Nephron (organoid): ENCODE data around the gene SETD3.

Experiments
- H3K27ac Mint-ChIP-seq, 3 experiments: 2 replicates each; pipeline ENCODE4 v1.8.0; 2020; ENCODE audit warnings: mixed read lengths in 3 of 3, mild to moderate bottlenecking in 2 of 3, moderate library complexity in 1 of 3
- H3K27me3 Mint-ChIP-seq: 2 replicates; pipeline ENCODE4 v1.8.0; 2021; ENCODE audit warnings: low read depth, mild to moderate bottlenecking, moderate library complexity, mixed read lengths
- H3K36me3 Mint-ChIP-seq: 2 replicates; pipeline ENCODE4 v1.8.0; 2020; ENCODE audit warnings: low read depth, mixed read lengths
- H3K4me1 Mint-ChIP-seq: 2 replicates; pipeline ENCODE4 v1.8.0; 2020; ENCODE audit warnings: mixed read lengths
- H3K4me3 Mint-ChIP-seq, 3 experiments: 2 replicates each; pipeline ENCODE4 v1.8.0; 2020; ENCODE audit warnings: mild to moderate bottlenecking in 3 of 3, mixed read lengths in 3 of 3, moderate library complexity in 2 of 3
- H3K9me3 Mint-ChIP-seq: 2 replicates; pipeline ENCODE4 v1.8.0; 2020; ENCODE audit warnings: mixed read lengths
- TF ChIP-seq, protein P1 (sequence below), 3 experiments: fragments of 200-600 bp; sonication (generic); IDR thresholded peaks; one replicate each; pipeline ENCODE4 v1.5.0; 2021; ENCODE audit warnings: antibody characterized with exemption in 3 of 3; ENCODE audit not compliant: unreplicated experiment in 3 of 3

Gene SETD3

DNA sequence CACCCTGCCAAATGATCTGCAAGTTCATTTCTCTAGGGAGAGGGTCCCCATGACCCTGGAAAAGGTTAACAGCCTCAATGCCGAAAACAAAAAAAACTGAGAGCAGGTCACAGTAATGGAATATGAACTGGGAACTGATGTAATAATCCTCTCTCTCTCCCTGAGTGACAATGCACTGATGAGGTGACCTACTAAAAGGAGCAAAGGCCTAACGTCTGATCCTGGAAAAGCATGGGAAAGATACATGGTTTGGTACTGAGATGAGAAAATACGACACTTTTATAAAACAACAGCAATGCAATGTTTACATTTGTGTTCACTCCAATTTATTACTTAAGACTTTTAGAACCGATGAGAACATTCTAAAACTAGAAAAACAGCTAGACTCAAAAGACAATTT lies 27.7 kb downstream of the SETD3 start:
- TF ChIP-seq, protein P1, sequence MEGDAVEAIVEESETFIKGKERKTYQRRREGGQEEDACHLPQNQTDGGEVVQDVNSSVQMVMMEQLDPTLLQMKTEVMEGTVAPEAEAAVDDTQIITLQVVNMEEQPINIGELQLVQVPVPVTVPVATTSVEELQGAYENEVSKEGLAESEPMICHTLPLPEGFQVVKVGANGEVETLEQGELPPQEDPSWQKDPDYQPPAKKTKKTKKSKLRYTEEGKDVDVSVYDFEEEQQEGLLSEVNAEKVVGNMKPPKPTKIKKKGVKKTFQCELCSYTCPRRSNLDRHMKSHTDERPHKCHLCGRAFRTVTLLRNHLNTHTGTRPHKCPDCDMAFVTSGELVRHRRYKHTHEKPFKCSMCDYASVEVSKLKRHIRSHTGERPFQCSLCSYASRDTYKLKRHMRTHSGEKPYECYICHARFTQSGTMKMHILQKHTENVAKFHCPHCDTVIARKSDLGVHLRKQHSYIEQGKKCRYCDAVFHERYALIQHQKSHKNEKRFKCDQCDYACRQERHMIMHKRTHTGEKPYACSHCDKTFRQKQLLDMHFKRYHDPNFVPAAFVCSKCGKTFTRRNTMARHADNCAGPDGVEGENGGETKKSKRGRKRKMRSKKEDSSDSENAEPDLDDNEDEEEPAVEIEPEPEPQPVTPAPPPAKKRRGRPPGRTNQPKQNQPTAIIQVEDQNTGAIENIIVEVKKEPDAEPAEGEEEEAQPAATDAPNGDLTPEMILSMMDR (IDR thresholded peaks at IDR 0.05; ENCODE audit: unreplicated experiment in 3 of 3): no peak
- no peak overlapping the region for H3K27ac Mint-ChIP-seq
- H3K4me3 Mint-ChIP-seq: no peak overlapping the region
- peaks cover 15% of the 10 kb centered on the region for H3K4me1 Mint-ChIP-seq
- H3K36me3 Mint-ChIP-seq: peaks cover 58% of the 10 kb centered on the region
- no peaks in the 10 kb centered on the region for H3K27me3 Mint-ChIP-seq
- no peaks in the 10 kb centered on the region for H3K9me3 Mint-ChIP-seq

DNA sequence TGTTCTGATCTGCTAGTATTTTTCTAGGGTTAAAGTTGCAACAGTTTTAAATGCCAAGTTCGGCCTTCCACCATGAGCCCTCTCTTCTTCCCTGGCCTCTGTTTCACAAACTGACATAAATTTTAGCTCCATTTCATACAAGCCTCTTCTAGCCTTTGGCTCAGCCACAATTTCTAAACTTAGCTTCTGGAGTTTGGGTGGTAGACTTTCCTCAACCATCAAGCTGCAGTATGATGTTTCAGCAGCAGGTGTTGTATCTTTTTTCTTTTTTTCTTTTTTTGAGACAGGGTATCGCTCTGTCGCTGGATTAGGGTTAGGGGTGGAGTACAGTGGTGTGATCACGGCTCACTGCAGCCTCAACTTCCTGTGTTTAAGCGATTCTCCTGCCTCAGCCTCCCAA lies 29.4 kb downstream of the SETD3 start:
- H3K27me3 Mint-ChIP-seq: no peaks in the 10 kb centered on the region
- peaks cover 58% of the 10 kb centered on the region for H3K36me3 Mint-ChIP-seq
- peak overlapping the region; percentile 47 to 76 (median 56) for H3K27ac Mint-ChIP-seq
- H3K4me1 Mint-ChIP-seq: peaks cover 15% of the 10 kb centered on the region
- peak overlapping the region in 1 of 3 experiments; percentile 13 for H3K4me3 Mint-ChIP-seq
- no peaks in the 10 kb centered on the region for H3K9me3 Mint-ChIP-seq
- TF ChIP-seq, protein P1 (IDR thresholded peaks at IDR 0.05; ENCODE audit: unreplicated experiment in 3 of 3): no peak

DNA sequence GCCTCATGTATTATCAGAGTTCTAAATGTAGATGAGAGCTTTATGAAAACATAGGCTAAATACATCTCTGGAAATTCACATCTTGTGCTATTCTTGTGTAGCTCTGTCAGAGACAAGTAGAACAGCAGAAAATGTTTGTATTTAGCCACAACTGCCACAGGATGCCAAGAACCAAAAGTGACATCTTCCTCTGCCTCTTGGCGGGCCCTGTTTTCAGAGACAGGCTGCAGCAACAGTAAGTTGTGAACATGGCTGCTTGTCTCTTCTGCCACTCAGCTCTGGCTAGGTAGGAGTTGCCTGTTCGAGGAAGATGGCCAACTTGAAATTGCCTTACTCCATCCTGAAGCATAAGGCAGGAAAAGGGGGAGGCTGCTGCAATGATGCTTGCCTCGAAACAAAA lies 30.4 kb downstream of the SETD3 start:
- no peak overlapping the region for H3K4me3 Mint-ChIP-seq
- H3K4me1 Mint-ChIP-seq: peaks cover 15% of the 10 kb centered on the region
- TF ChIP-seq, protein P1 (IDR thresholded peaks at IDR 0.05; ENCODE audit: unreplicated experiment in 3 of 3): no peak
- peaks cover 58% of the 10 kb centered on the region for H3K36me3 Mint-ChIP-seq
- no peak overlapping the region for H3K27ac Mint-ChIP-seq
- H3K27me3 Mint-ChIP-seq: no peaks in the 10 kb centered on the region
- H3K9me3 Mint-ChIP-seq: no peaks in the 10 kb centered on the region

DNA sequence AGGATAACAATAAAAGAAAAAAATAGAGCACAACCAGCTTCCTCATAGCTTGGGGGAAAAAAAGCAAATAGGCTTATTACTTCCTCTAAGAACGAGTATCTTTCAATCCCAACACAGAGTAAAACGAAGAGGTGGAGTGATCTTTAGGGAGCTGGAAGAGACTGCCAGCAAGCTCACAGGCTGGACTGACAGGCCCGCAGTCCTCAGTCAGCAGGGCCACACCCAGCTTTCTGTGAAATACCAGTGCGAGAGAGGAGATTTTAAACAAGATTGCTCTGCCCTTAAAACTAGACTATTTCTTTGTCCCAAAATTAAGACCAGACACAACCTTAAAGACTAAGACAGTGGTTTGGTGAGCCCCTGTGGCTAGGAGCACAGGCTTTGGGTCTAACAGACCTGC lies 32.9 kb downstream of the SETD3 start:
- TF ChIP-seq, protein P1 (IDR thresholded peaks at IDR 0.05; ENCODE audit: unreplicated experiment in 3 of 3): no peak
- Mint-ChIP-seq H3K27ac (no peak overlapping the region), H3K4me1 (peaks cover 15% of the 10 kb centered on the region), H3K9me3 (no peaks in the 10 kb centered on the region), H3K36me3 (peaks cover 48% of the 10 kb centered on the region), H3K4me3 (no peak overlapping the region), H3K27me3 (no peaks in the 10 kb centered on the region)

DNA sequence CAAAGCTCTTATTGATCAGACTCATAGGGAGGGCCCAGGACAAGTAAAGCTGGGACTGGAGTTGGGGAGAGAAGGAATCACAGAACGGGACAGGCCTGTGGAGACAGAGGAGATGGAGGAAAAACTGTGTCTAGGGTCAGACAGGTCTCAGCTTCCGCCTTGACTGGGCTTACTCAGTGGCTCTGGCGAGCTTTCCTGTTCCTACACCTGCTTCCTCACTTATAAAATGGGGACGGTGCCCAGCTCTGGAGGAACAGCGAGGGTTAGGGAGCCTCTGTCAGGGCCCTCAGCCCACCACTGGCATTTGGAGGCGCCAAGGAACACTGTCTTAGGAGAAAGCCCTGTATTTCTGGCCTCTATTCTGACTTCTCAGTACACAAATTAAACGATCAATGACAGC lies 34.7 kb downstream of the SETD3 start:
- no peak overlapping the region for H3K4me3 Mint-ChIP-seq
- TF ChIP-seq, protein P1 (IDR thresholded peaks at IDR 0.05; ENCODE audit: unreplicated experiment in 3 of 3): no peak
- no peaks in the 10 kb centered on the region for H3K27me3 Mint-ChIP-seq
- peaks cover 9% of the 10 kb centered on the region for H3K4me1 Mint-ChIP-seq
- H3K27ac Mint-ChIP-seq: no peak overlapping the region
- no peaks in the 10 kb centered on the region for H3K9me3 Mint-ChIP-seq
- H3K36me3 Mint-ChIP-seq: peaks cover 57% of the 10 kb centered on the region

DNA sequence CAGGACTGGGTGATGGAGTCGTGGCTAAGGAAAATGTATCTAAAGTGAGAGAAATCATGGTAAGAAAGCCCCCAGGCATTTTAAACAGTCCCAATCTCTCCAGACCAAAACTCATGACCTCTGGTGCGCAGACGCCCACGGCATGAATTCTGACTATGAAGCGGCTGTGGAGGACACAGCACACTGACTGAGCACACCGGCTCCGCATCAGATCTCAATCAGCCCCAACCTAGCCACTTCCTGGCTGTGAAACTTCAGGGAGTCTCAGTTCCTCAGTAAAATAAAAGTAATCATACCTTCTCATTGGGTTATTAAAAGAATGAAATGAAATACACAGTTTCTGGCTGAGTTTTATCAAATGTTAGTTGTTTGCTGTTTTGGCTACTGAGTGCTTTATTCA lies 38.7 kb downstream of the SETD3 start:
- Mint-ChIP-seq H3K9me3 (no peaks in the 10 kb centered on the region), H3K27me3 (no peaks in the 10 kb centered on the region), H3K4me3 (no peak overlapping the region), H3K27ac (no peak overlapping the region), H3K36me3 (peaks cover 53% of the 10 kb centered on the region), H3K4me1 (no peaks in the 10 kb centered on the region)
- TF ChIP-seq, protein P1 (IDR thresholded peaks at IDR 0.05; ENCODE audit: unreplicated experiment in 3 of 3): no peak
